ELR (cell line): ENCODE data around the gene NHLRC4.

Experiments
- DNase-seq: peaks from one replicate; pipeline ENCODE4 v3.0.0-alpha.2; 2015; ENCODE audit warnings: low read depth

NHLRC4 gene

GRCh38 chr16:566475-567372, at the start of gene NHLRC4:
TSS of gene NHLRC4 (plus strand) at chr16:567005. CDS start at chr16:568048, 1,043 bp downstream.
- DNase-seq = peak; percentile 60

GRCh38 chr16:518858-519257, 47.9 kb upstream of the NHLRC4 start:
- DNase-seq = no peak

GRCh38 chr16:519425-519824, 47.4 kb upstream of the NHLRC4 start:
- no peak for DNase-seq

GRCh38 chr16:519841-520687, 46.7 kb upstream of the NHLRC4 start:
- no peak for DNase-seq

GRCh38 chr16:520847-521246, 46.0 kb upstream of the NHLRC4 start:
- DNase-seq = no peak

- DNase-seq = no peak
Observed at GRCh38 chr16:521381-522210, 45.2 kb upstream of the NHLRC4 start.

- no peak for DNase-seq
Observed at GRCh38 chr16:522320-523096, 44.3 kb upstream of the NHLRC4 start.

GRCh38 chr16:523097-523741, 43.6 kb upstream of the NHLRC4 start:
- DNase-seq = no peak

GRCh38 chr16:524274-525040, 42.3 kb upstream of the NHLRC4 start:
- DNase-seq = no peak

- no peak for DNase-seq
Observed at GRCh38 chr16:525123-525519, 41.7 kb upstream of the NHLRC4 start.

- peak; percentile 96 for DNase-seq
Observed at GRCh38 chr16:525520-526180, 41.2 kb upstream of the NHLRC4 start.

GRCh38 chr16:526181-527014, 40.4 kb upstream of the NHLRC4 start:
- DNase-seq = peak; percentile 62

- DNase-seq = peak; percentile 85
Observed at GRCh38 chr16:527015-527903, 39.5 kb upstream of the NHLRC4 start, which contains the start of gene CAPN15. TSS of gene CAPN15 (plus strand) at chr16:527712. CDS start at chr16:546839, 19,127 bp downstream.

GRCh38 chr16:528111-529011, 38.4 kb upstream of the NHLRC4 start:
- DNase-seq = peak; percentile 90

- DNase-seq = no peak
Observed at GRCh38 chr16:529012-529575, 37.7 kb upstream of the NHLRC4 start.
